ENCODE data around the gene DNAH12. TPM values are rescaled to one million over a fixed set of nuclear protein-coding genes. Genes with fewer than 3 reads are reported as not detected.
"Not testable (repeated sequence)": the region's sequence is repeated elsewhere in the genome, so short reads cannot be mapped to it uniquely, and the experiment has no call there.

The DNAH12 gene
- total and polyA plus RNA-seq, 2 of the 13 experiments (the other 11 are each of a cell fraction or from before 2014, with no cell fraction given) = 0.11 TPM

- H2AFZ ChIP-seq (ENCODE audit: low read length); in situ Hi-C loops (cut with HindIII; ENCODE audit: extremely low pct_ligation_motif_present, low pct_unique_long_range_greater_than_20kb); H3K9ac ChIP-seq (ENCODE audit: insufficient read depth, low read depth, low read length); BruUV-seq (replicated peaks); POLR2A ChIA-PET; intact Hi-C loops (cut with micrococcal nuclease; ENCODE audit: unreplicated experiment); FAIRE-seq; H3K27me3 ChIP-seq (ENCODE audit: control insufficient read depth in 1 of 2, insufficient read depth in 2 of 2, low read length in 2 of 2); H3K79me2 ChIP-seq (ENCODE audit: insufficient read depth, low read length); H3K9me3 ChIP-seq (ENCODE audit: low read length); ATAC-seq; H4K20me1 ChIP-seq (ENCODE audit: insufficient read depth, low read length); DNase-seq (ENCODE audit: low spot score); CTCF ChIA-PET (ENCODE audit: low intra/inter-chr PET ratio, low total read pairs); H3K27ac ChIP-seq (ENCODE audit: extremely low read length, insufficient read depth, low read length); H3K36me3 ChIP-seq (replicated peaks in 1 of 2; ENCODE audit: control insufficient read depth in 1 of 2, insufficient read depth in 2 of 2, low read length in 2 of 2): not testable (repeated sequence)
- 20% methylated on average over 4 of the region's 13 CpGs for WGBS (ENCODE audit: low lambda C conversion rate)
- TF ChIP-seq THAP9 (CRISPR knock-in tag; IDR thresholded peaks at IDR 0.05; ENCODE audit: borderline replicate concordance) (peak; percentile 31; the same call in 1 of the 2 replicates), ZBTB4 (CRISPR knock-in tag; IDR thresholded peaks at IDR 0.05; ENCODE audit: borderline replicate concordance) (0 out of 2 replicates have a peak, but pooled peaks have one; percentile 41), KDM2A (CRISPR knock-in tag; IDR thresholded peaks at IDR 0.05; ENCODE audit: borderline replicate concordance, low read depth) (peak; percentile 36; the same call in 1 of the 2 replicates), ZNF687 (CRISPR knock-in tag; IDR thresholded peaks at IDR 0.05) (peak; percentile 50), ZNF281 (CRISPR knock-in tag; IDR thresholded peaks at IDR 0.05; ENCODE audit: borderline replicate concordance) (peak; percentile 75)
- Histone ChIP-seq H3K4me3 (replicated peaks in 1 of 3; ENCODE audit: insufficient read depth in 1 of 3, low read depth in 2 of 3, low read length in 3 of 3) (peak overlapping the region; percentile 2 to 42 (median 33); a peak in 4 of 6 replicates), H3K4me2 (ENCODE audit: low read depth, low read length) (peak overlapping the region; percentile 57), H3K4me1 (ENCODE audit: insufficient read depth, low read length) (peaks cover 11% of the 10 kb centered on the region)
Observed at GRCh38 chr3:57477193-57477592, 67.0 kb downstream of the DNAH12 start.

All from HepG2 (cell line).